ENCODE results near the gene MPHOSPH10. TPM values are rescaled to one million over a fixed set of nuclear protein-coding genes. Genes with fewer than 3 reads are reported as not detected.

MPHOSPH10 gene
- total and polyA plus RNA-seq, 10 of the 15 experiments (the other 5 are each of a cell fraction or from before 2014, with no cell fraction given): 23.8 to 56.8 (median 41.3) TPM

DNA sequence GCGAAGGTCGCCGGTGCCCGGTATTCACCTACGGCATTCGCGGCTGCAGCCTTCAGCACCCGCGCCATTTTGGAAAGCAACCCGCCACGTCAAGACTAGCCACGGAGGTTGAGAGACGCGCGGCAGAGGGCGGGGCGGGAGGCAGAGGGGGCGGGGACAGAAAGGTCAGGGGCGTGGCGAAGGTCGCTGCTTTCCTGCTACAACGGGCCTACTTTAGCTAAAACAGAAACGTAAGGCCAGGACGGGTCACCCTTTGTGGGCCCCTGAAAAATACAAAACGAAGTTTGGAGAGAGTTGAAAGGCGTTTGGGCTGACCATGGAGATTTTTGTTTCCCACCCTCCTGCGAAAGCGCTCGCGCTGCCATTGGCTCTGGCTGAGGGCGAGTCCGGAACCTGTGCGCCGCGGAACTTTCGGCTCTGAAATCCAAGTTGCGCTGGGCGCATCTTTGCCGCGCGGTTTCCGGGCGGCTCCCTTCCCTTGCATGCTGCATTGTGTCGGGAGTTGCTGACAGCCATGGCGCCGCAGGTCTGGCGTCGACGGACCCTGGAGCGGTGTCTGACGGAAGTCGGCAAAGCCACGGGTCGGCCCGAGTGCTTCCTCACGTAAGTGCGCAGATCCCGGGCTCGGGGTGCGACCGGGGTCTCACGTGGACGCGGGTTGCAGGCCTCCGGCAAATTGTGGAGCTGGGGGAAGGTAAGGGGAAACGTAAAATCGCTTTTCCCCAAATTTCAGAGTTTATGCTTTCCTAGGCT lies at the start of gene MPHOSPH10, which contains the start of gene MCEE (continued):
- no peak for TF ChIP-seq CBX3 (IDR thresholded peaks at IDR 0.05; ENCODE audit: borderline replicate concordance, low read depth)
- TF ChIP-seq, protein P1, sequence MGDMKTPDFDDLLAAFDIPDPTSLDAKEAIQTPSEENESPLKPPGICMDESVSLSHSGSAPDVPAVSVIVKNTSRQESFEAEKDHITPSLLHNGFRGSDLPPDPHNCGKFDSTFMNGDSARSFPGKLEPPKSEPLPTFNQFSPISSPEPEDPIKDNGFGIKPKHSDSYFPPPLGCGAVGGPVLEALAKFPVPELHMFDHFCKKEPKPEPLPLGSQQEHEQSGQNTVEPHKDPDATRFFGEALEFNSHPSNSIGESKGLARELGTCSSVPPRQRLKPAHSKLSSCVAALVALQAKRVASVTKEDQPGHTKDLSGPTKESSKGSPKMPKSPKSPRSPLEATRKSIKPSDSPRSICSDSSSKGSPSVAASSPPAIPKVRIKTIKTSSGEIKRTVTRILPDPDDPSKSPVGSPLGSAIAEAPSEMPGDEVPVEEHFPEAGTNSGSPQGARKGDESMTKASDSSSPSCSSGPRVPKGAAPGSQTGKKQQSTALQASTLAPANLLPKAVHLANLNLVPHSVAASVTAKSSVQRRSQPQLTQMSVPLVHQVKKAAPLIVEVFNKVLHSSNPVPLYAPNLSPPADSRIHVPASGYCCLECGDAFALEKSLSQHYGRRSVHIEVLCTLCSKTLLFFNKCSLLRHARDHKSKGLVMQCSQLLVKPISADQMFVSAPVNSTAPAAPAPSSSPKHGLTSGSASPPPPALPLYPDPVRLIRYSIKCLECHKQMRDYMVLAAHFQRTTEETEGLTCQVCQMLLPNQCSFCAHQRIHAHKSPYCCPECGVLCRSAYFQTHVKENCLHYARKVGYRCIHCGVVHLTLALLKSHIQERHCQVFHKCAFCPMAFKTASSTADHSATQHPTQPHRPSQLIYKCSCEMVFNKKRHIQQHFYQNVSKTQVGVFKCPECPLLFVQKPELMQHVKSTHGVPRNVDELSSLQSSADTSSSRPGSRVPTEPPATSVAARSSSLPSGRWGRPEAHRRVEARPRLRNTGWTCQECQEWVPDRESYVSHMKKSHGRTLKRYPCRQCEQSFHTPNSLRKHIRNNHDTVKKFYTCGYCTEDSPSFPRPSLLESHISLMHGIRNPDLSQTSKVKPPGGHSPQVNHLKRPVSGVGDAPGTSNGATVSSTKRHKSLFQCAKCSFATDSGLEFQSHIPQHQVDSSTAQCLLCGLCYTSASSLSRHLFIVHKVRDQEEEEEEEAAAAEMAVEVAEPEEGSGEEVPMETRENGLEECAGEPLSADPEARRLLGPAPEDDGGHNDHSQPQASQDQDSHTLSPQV (IDR thresholded peaks at IDR 0.05): peak; percentile 75; the same call in 1 of the 2 replicates
- no peak for TF ChIP-seq SUZ12 (IDR thresholded peaks at IDR 0.05; ENCODE audit: unreplicated experiment)
- TF ChIP-seq BHLHE40 (IDR thresholded peaks at IDR 0.05; ENCODE audit: borderline replicate concordance in 1 of 2, low read depth in 2 of 2, low read length in 1 of 2): peak; percentile 61 to 78; a peak in 3 of 4 replicates
- TF ChIP-seq CBX5 (IDR thresholded peaks at IDR 0.05; ENCODE audit: low read depth): no peak
- TF ChIP-seq, protein P2, sequence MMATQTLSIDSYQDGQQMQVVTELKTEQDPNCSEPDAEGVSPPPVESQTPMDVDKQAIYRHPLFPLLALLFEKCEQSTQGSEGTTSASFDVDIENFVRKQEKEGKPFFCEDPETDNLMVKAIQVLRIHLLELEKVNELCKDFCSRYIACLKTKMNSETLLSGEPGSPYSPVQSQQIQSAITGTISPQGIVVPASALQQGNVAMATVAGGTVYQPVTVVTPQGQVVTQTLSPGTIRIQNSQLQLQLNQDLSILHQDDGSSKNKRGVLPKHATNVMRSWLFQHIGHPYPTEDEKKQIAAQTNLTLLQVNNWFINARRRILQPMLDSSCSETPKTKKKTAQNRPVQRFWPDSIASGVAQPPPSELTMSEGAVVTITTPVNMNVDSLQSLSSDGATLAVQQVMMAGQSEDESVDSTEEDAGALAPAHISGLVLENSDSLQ (IDR thresholded peaks at IDR 0.05): peak; percentile 84
- no peak for TF ChIP-seq RFX5 (IDR thresholded peaks at IDR 0.05; ENCODE audit: low read depth, low read length)
- 0 out of 2 replicates have a peak, but pooled peaks have one; percentile 63 for TF ChIP-seq ZNF24 (IDR thresholded peaks at IDR 0.05)
- peak; percentile 97 for TF ChIP-seq ZBTB11 (CRISPR knock-in tag; IDR thresholded peaks at IDR 0.05)
- TF ChIP-seq TCF7 (IDR thresholded peaks at IDR 0.05; ENCODE audit: borderline replicate concordance): peak; percentile 37; the same call in 1 of the 2 replicates
- no peak for TF ChIP-seq BCL11A (IDR thresholded peaks at IDR 0.05; ENCODE audit: low read depth, low read length)
- TF ChIP-seq, protein P3, sequence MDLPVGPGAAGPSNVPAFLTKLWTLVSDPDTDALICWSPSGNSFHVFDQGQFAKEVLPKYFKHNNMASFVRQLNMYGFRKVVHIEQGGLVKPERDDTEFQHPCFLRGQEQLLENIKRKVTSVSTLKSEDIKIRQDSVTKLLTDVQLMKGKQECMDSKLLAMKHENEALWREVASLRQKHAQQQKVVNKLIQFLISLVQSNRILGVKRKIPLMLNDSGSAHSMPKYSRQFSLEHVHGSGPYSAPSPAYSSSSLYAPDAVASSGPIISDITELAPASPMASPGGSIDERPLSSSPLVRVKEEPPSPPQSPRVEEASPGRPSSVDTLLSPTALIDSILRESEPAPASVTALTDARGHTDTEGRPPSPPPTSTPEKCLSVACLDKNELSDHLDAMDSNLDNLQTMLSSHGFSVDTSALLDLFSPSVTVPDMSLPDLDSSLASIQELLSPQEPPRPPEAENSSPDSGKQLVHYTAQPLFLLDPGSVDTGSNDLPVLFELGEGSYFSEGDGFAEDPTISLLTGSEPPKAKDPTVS (IDR thresholded peaks at IDR 0.05; ENCODE audit: low read depth, low read length): peak; percentile 71; the same call in 1 of the 2 replicates
- TF ChIP-seq USF1 (IDR thresholded peaks at IDR 0.05; ENCODE audit: borderline replicate concordance, extremely low read length, insufficient read depth, low read depth, low read length): peak; percentile 19
- peak; percentile 73; the same call in 1 of the 2 replicates for TF ChIP-seq TBL1XR1 (IDR thresholded peaks at IDR 0.05; ENCODE audit: low read depth, low read length)
